ENCODE measurements around the gene BCL2L13.
"Not testable (repeated sequence)": the region's sequence is repeated elsewhere in the genome, so short reads cannot be mapped to it uniquely, and the experiment has no call there.

Gene BCL2L13

DNA sequence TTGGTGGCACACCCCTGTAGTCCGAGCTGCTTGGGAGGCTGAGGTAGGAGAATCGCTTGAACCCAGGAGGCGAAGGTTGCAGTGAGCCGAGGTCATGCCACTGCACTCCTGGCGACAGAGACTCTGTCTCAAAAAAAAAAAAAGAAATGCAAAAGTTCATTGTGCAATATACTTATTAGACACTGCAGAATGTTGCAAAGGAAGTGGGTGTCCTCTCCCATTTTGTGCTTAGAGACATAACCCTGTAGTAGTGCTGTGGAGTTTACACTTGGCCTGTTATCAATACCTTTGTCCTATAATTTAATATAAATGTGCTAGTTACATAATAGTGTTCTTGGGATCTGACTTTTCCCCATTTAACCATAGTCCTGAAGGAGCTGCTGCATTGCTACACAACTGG is 9.4 kb downstream of the BCL2L13 start:
- DNase-seq (ENCODE audit: insufficient read length, low spot score) (no peak), FAIRE-seq (no peak)
- TF ChIP-seq, protein P1, sequence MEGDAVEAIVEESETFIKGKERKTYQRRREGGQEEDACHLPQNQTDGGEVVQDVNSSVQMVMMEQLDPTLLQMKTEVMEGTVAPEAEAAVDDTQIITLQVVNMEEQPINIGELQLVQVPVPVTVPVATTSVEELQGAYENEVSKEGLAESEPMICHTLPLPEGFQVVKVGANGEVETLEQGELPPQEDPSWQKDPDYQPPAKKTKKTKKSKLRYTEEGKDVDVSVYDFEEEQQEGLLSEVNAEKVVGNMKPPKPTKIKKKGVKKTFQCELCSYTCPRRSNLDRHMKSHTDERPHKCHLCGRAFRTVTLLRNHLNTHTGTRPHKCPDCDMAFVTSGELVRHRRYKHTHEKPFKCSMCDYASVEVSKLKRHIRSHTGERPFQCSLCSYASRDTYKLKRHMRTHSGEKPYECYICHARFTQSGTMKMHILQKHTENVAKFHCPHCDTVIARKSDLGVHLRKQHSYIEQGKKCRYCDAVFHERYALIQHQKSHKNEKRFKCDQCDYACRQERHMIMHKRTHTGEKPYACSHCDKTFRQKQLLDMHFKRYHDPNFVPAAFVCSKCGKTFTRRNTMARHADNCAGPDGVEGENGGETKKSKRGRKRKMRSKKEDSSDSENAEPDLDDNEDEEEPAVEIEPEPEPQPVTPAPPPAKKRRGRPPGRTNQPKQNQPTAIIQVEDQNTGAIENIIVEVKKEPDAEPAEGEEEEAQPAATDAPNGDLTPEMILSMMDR (IDR thresholded peaks at IDR 0.05; ENCODE audit: insufficient read depth, missing control alignments), result no peak

DNA sequence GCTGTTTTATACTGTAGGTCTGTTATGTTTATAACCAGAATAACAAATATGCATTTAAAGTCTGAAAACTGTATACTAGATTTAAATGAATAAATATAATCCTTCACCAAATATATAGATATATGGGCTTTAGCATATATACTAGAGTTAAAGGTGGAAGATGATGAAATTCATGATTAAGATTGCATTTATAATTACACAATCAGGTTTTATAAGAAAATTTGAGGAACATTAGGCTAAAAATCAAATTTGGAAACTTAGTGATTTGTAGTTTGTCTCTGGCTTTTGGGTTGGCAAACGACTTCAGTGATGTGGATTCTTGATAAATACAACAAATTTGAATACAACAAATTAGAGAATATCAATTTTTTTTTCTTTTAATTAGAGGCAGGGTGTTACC is 10.0 kb downstream of the BCL2L13 start:
- DNase-seq (ENCODE audit: insufficient read length, low spot score) (no peak), FAIRE-seq (no peak)
- TF ChIP-seq, protein P1 (IDR thresholded peaks at IDR 0.05; ENCODE audit: insufficient read depth, missing control alignments), result no peak

DNA sequence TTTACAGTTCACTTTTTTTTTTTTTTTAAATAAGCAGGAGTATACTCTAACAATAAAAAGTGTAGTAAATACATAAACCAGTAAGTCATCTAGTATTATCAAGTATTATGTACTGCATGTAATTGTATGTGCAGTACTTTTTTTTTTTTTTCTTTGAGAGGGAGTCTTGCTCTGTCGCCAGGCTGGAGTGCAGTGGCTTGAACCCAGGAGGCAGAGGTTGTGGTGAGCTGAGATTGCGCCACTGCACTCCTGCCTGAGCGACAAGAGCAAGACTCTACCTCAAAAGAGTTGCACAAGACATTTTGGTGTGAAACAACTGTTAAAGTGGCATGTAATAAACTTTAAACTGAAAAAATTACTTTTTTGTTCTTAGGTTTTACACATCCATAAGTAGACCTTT is 16.7 kb downstream of the BCL2L13 start:
- DNase-seq (ENCODE audit: insufficient read length, low spot score) (no peak), FAIRE-seq (no peak)
- TF ChIP-seq, protein P1 (IDR thresholded peaks at IDR 0.05; ENCODE audit: insufficient read depth, missing control alignments), result no peak

DNA sequence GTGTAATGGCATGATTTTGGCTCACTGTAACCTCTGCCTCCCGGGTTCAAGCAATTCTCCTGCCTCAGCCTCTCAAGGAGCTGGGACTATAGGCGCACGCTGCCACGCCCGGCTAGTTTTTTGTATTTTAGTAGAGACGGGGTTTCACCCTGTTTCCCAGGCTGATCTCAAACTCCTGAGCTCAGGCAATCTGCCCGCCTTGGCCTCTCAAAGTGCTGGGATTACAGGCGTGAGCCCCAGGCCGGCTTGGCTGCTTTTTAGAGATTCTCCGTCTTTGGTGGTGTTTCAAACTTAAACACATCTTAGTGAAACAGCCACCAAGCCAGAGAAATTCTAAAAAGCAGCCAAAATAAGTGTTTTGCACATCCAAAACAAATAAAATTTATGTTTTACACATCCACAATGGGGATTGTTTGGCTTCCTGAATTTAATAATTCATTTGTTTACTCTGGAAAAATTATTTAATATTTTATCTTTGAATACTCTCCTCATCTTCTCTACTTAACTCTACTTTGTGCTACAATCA is 18.4 kb downstream of the BCL2L13 start:
- TF ChIP-seq, protein P1 (IDR thresholded peaks at IDR 0.05; ENCODE audit: insufficient read depth, missing control alignments), result no peak
- no peak for FAIRE-seq
- no peak for DNase-seq (ENCODE audit: insufficient read length, low spot score)

DNA sequence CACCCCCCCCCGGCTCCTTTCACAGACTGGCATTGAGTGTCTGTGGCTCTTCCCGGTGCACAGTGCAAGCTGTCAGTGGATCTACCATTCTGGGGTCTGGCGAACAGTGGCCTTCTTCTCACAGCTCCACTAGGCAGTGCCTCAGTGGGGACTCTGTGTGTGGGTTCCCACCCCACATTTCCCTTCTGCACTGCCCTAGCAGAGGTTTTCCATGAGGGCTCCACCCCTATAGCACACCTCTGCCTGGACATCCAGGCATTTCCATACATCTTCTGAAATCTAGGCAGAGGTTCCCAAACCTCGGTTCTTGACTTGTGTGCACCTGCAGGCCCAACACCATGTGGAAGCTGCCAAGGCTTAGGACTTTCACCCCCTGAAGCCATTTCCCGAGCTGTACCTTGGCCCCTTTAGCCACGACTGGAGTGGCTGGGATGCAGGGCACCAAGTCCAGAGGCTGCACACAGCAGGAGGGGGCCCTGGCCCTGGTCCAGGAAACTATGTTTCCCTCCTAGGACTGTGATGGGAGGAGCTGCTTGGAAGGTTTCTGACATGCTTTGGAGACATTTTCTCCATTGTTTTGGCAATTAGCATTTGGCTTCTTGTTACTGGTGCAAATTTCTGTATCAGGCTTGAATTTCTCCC is 26.0 kb downstream of the BCL2L13 start:
- FAIRE-seq (no peak), DNase-seq (ENCODE audit: insufficient read length, low spot score) (no peak)
- TF ChIP-seq, protein P1 (IDR thresholded peaks at IDR 0.05; ENCODE audit: insufficient read depth, missing control alignments), result no peak

DNA sequence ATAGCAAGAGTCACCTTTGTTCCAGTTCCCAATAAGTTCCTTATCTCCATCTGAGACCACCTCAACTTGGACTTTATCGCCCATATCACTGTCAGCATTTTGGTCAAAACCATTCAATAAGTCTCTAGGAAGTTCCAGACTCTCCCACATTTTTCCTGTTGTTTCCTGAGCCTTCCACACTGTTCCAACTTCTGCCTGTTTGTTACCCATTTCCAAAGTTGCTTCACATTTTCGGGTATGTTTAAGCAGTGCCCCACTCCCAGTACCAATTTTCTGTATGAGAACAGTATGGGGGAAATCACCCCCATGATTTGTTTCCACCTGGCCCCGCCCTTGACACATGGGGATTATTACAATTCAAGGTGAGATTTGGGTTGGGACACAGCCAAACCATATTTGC is 26.7 kb downstream of the BCL2L13 start:
- FAIRE-seq (no peak), DNase-seq (ENCODE audit: insufficient read length, low spot score) (no peak)
- TF ChIP-seq, protein P1 (IDR thresholded peaks at IDR 0.05; ENCODE audit: insufficient read depth, missing control alignments), result no peak

DNA sequence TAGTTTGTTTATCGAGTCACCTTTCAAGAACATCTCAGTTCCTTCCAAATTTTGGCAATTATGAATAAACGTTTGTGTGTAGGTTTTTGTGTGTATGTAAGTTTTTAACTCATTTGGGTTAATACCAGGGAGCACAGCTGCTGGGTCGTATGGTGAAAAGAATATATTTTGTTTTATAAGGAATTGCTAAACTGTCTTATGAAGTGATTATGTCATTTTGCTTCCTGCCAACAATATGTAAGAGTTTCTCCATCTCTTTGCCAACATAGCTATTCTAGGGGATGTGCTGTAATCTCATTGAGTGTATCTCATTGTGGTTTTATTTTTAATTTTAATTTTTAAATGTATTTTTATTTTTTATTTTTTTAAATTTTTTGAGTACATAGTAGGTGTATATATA is 27.3 kb downstream of the BCL2L13 start:
- FAIRE-seq (no peak), DNase-seq (ENCODE audit: insufficient read length, low spot score) (no peak)
- TF ChIP-seq, protein P1 (IDR thresholded peaks at IDR 0.05; ENCODE audit: insufficient read depth, missing control alignments), result no peak

DNA sequence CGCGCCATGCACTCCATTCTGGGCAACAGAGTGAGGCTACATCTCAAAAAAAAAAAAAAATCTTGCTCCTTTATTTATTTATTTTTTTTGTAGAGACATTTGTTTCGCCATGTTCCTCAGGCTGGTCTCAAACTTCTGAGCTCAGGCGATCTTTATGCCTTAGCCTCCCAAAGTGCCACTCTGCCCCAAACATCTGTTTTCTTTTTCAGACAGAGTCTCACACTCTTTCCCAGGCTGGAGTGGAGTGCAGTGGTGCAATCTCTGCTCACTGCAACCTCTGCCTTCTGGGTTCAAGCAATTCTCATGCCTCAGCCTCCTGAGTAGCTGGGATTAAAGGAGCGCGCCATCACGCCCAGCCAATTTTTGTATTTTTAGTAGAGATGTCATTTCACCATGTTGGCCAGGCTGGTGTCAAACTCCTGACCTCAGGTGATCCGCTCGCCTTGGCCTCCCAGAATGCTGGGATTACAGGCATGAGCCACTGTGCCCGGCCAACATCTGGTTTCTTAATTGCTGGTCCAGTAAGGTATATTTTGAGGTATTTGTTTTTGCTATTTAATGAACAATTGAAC is 33.0 kb downstream of the BCL2L13 start:
- FAIRE-seq; DNase-seq (ENCODE audit: insufficient read length, low spot score): not testable (repeated sequence)
